Bronchial epithelial cell (primary cell): ENCODE results near the gene CACHD1. TPM values are rescaled to one million over a fixed set of nuclear protein-coding genes. Genes with fewer than 3 reads are reported as not detected.
"Not testable (repeated sequence)": the region's sequence is repeated elsewhere in the genome, so short reads cannot be mapped to it uniquely, and the experiment has no call there.

ENCODE experiments used
- DNase-seq: peaks from one replicate; pipeline ENCODE4 v3.0.0-alpha.2; 2010; ENCODE audit warnings: low read depth
- FAIRE-seq: peaks from 2 replicates; lab custom pipeline; 2011; peaks lifted over from hg19 to GRCh38; lab: Jason Lieb, UNC
- H3K27me3 ChIP-seq: 2 replicates; pipeline ENCODE4 v1.5.1; 2011; ENCODE audit warnings: low read length; ENCODE audit not compliant: control insufficient read depth, insufficient read depth
- H3K36me3 ChIP-seq: 2 replicates; pipeline ENCODE4 v1.5.1; 2011; ENCODE audit warnings: low read length; ENCODE audit not compliant: control insufficient read depth, insufficient read depth
- H3K4me3 ChIP-seq: 2 replicates; pipeline ENCODE4 v1.5.1; 2011; ENCODE audit warnings: mild to moderate bottlenecking, low read depth, low read length, control low read depth
- CTCF ChIP-seq: IDR thresholded peaks from 2 replicates; pipeline ENCODE4 v1.5.1; 2011; ENCODE audit warnings: mild to moderate bottlenecking, moderate library complexity, low read length, control low read depth, inconsistent platforms; ENCODE audit not compliant: insufficient read depth, severe bottlenecking
- total RNA-seq: library from RNA; depleted of rRNA; stranded (reverse); fragments of >200 nt; gene quantifications from 2 replicates; pipeline ENCODE4 v1.2.1, GENCODE V29; 2014

Gene CACHD1
- total RNA-seq, 1 donor from 2014 or later, result 1.8 TPM

- Histone ChIP-seq H3K36me3 (no peaks in the 10 kb centered on the region), H3K27me3 (peaks cover 1% of the 10 kb centered on the region), H3K4me3 (no peak overlapping the region)
- no peak for TF ChIP-seq CTCF
- DNase-seq (no peak), FAIRE-seq (no peak)
Observed at GRCh38 chr1:64721576-64722145, 251.7 kb downstream of the CACHD1 start.

- TF ChIP-seq CTCF, result no peak
- DNase-seq (no peak), FAIRE-seq (no peak)
- Histone ChIP-seq H3K36me3 (no peaks in the 10 kb centered on the region), H3K4me3 (no peak overlapping the region), H3K27me3 (no peaks in the 10 kb centered on the region)
Observed at GRCh38 chr1:64727861-64728260, 257.9 kb downstream of the CACHD1 start.

- no peak overlapping the region for H3K4me3 ChIP-seq
- FAIRE-seq (no peak), DNase-seq (no peak)
- no peak for TF ChIP-seq CTCF
- H3K36me3 ChIP-seq, result no peaks in the 10 kb centered on the region
- H3K27me3 ChIP-seq, result no peaks in the 10 kb centered on the region
Observed at GRCh38 chr1:64733581-64734286, 263.8 kb downstream of the CACHD1 start.

- no peaks in the 10 kb centered on the region for H3K36me3 ChIP-seq
- FAIRE-seq (no peak), DNase-seq (no peak)
- no peaks in the 10 kb centered on the region for H3K27me3 ChIP-seq
- TF ChIP-seq CTCF, result no peak
- no peak overlapping the region for H3K4me3 ChIP-seq
Observed at GRCh38 chr1:64734287-64734652, 264.3 kb downstream of the CACHD1 start.

GRCh38 chr1:64740687-64741086, 270.8 kb downstream of the CACHD1 start:
- DNase-seq, H3K27me3 ChIP-seq, H3K4me3 ChIP-seq, FAIRE-seq, H3K36me3 ChIP-seq: not testable (repeated sequence)
